HG02759 (cell line): Measurements from ENCODE around the gene ASAP3.
"Not testable (repeated sequence)": the region's sequence is repeated elsewhere in the genome, so short reads cannot be mapped to it uniquely, and the experiment has no call there.

Experiments used
- ATAC-seq: cut with Tn5 transposase; IDR thresholded peaks from one replicate; pipeline ENCODE4 v1.9.1; 2021; ENCODE audit warnings: mild to moderate bottlenecking, moderate library complexity; ENCODE audit not compliant: unreplicated experiment

Gene ASAP3

DNA sequence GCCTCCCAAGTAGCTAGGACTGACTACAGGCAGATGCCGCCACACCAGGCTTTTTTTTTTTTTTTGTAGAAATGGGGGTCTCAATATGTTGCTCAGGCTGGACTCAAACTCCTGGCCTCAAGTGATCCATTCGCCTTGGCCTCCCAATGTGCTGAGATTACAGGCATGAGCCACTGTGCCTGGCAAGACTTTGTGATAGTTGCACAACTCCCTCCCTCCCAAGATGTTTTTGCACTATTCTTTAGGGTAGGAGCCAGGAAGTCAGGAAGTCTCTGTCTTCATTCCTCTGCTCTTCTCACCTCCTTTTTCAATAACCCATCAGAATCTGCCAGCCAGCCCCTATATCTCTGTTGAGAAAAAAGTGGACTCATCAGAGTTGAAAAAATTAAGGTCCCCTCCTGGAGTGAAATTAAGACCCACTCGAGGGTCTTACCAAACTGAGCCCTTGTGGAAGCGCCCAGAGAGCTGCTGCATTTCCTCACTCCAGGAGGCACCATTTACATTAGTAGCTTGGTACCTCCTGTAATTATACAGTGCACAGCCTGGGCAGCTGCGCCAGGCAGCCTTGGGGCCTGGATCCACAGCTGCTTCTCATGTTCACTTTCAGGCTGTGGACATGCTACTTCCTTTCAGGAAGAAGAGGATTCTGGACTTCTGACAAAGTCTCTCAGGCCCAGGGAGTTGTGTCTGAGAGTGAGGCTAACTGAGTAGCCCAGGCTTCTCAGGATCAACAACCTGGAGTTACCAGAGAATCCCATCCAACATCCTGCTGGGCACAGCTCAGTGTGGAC is 83.5 kb downstream of the ASAP3 start:
- ATAC-seq: no peak

DNA sequence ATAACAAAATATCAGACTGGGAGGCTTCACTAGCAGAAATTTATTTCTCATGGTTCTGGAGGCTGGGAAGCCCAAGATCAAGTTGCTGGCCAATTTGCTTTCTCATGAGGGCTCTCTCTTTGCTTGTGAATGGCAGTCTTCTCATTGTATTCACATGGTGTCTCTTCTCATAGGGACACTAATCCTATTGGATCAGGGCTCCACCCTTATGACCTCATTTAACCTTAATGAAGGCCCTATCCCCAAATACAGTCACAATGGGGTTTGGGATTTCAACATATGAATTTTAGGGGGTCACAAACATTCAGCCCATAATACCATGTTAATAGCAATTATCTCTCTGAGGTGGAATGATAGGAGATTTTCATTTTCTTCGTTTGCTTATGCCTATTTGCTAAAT is 84.8 kb downstream of the ASAP3 start:
- ATAC-seq: no peak

DNA sequence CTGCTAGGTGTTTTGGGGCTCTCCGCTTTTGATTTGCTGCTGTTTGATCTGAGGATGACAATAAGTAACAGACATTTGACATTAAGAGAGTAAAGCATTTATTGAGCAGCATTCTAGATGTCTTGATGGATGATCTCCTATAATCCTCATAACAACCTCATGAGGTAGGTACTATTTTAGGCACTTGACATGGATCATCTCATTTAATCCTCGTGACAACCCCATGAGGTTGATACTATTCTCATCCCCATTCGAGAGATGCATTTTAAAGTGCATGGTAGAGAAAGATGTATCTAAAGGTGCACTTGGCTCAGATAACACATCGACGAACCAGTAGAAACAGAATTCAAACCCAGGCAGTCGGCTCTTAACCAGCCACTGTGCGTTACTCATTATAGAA is 86.1 kb downstream of the ASAP3 start:
- ATAC-seq: no peak

DNA sequence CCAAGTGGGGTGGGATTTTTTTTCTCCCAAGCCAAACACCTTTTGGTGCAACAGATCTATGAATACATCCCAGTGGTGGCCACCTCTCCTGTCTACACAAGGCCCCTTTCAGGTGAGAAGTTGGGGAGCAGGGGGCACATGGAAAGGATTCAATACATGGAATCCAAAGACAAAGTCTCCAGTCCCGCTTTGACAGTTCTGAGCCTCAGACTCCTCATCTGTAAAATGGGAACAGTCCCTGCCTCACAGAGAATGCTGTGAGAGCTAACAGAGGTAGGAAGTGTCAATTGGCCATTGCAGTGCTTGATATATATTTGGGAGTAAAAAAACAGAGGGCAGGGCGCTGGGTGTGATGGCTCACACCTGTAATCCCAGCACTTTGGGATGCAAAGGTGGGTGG is 87.6 kb downstream of the ASAP3 start:
- no peak for ATAC-seq

DNA sequence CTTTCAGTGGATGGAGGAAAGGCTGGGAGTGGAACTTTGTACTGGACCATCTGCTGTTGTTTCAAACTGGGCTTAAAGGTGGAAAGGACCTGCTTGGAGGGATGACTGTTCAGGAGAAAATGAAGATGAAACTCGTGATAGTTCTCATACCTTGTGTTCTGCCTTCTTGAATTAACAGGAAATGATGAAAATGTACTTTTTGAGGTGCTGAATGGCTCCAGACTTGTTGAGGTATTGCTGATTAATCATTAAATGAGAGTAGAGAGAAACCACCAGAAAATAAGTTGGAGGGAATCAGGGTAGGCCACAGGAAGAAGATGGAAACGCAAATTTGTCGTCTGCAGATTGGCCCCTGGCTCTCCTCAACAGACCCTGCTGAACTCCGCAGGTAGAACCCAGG is 88.1 kb downstream of the ASAP3 start:
- no peak for ATAC-seq

DNA sequence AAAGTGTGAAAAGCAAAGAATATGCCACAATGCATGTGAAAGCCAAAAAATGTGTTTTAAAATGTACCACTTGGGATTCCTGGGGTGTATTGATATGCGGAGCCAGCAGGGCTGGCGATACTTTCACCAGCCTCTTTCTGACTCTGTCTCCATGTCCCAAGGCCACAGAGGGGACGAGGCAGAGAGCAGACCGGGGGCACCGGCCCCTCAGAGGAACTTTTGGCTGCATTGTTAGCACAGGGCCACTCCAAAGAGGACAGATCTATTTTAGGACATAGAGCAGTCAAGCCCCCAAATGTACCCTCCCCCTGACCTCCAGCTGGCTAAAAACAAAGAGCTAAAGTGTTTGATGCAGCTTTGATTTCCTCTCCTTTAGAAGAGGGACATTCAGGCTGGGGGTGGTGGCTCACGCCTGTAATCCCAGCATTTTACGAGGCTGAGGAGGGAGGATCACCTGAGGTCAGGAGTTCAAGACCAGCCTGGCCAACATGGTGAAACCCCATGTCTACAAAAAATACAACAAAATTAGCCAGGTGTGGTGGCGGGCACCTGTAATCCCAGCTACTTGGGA is 88.7 kb downstream of the ASAP3 start:
- no peak for ATAC-seq

DNA sequence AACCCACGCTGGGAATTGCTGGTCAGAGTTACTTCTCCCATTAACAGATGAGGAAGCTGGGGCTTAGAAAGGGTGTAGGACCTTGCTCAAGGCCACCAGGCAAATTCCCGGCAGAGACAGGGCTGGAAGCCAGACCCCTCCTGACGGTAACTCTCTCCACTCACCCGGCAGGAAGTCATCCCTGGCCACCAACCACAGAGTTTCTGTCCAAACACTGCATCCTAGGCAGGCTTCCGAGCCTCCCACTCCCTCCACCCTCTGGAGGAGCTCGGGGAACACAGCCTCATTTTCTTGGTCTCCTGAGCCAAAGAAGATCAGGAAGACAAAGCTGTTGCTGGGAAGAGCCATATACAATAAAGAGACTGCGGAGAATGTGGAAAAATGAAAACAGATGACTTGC is 89.3 kb downstream of the ASAP3 start:
- no peak for ATAC-seq

DNA sequence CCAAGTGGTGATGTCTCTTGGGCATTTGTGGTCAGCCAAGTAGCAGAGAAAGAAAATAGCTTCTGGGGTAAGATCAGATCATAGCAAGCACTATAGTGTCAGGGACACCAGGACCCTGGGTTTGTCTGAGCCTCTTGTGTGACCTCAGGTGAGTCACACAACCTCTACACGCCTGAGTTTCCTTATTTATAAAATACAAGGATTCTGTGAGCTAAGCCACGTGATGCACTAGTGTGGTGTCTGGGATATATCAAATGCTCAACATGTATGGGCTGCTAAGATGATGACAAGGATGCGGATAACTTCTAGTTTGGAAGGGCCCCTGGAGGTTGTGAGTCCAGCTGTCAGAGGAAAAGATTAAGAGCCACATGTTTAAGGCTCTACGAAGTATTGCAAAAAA is 89.8 kb downstream of the ASAP3 start:
- no peak for ATAC-seq

DNA sequence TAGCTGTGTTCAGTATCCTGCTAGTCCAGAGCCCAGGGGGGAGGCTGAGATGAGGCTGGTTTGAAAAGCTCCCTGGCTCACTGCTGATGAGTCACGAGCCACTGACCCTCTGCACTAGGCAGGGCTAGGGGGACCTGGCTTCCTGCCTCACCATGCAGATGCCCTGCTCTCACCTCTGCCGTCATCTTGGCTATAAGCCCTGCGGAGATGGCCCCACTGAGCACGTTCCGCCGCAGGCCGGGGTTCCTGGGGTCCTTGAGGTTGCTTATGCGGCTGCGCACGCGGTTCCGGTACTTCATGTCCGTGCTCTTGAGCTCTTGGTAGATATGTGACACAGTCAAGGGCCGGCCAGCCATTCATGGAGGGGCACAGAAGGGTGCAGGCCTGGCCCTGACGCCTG is 90.3 kb downstream of the ASAP3 start:
- no peak for ATAC-seq

DNA sequence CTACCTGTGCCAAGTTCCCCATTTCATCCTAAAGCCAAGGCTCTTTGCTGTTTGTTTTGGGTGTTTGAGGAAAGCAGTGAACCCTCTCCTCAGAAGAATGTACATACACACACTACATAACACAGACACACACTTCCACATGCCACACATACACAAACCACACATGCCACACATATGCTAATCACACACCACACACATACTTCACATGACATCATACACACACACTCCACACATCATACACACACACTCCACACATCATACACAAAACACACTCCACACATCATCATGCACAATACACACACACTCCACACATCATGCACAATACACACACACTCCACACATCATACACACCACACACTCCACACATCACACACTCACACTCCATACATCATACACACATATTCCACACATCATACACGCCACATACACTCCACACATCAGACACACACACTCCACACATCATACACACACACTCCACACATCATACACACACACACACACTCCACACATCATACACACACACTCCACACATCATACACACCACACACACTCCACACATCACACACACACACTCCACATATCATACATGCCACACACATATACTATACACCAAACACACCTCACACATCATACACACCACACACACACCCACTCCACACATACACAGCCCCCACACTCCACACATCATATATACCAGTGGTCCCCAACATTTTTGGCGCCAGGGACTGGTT is 91.7 kb downstream of the ASAP3 start:
- ATAC-seq: no peak

DNA sequence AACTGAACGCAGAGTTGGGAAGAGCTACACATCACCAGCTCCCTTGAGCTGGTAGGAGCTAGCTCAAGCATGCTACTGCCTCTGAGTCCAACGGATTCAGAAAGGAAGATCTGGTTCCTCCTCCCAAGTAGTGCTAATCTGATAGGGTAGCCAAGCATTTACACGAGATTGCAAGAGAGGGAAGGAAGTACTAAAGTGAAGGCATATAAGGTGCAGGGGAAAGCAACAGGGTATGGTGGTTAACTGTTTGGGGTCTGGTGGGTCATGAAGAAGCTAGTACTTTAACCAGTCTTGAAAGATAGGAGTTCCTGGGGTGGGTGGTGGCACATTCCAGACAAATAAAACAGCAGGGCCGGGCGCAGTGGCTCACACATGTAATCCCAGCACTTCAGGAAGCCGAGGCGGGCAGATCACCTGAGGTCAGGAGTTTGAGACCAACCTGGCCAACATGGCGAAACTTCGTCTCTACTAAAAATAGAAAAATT is 94.1 kb downstream of the ASAP3 start:
- no peak for ATAC-seq

DNA sequence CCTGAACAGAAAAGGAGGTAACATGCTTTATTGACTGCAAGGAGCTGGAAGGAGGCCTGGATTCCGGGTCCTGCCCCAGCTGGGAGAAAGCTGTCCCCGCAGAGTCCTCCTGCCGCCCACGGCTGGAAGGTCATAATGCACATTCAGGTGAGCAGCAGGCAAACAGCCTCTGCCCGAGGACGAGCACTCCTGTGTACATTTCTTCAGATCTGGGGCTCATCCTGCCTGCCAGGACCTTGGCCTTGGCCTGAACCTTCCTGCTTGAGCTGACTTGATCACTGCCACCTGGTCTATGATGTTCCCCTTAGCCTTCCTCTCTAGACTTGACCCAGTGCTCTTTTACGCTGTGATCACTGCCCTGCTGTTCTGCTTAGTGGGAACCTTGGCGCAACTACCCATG is 96.5 kb downstream of the ASAP3 start:
- no peak for ATAC-seq

DNA sequence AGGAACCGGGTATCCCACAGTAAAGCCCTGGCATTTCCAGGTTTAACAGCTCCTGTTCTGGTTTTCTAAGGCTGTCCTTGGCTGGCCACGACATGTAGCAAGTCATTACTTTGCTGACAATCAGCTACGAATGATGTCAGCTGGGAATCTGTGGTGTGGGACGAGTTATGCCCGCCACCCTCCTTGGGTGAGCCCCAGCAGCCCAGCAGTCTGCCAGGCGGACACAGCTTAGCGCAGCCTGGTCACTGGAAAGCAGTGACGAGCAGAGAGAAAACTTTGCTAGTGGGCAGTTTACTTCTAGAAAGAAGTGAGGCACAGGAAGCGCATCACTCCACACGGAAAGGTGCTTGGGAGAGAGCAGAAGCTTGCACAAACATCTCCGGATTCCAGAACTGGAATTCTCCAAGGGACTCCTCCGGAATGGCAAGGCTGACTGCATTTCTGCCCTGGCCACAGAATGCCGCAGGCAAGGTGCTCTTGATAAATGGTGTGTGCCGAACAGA is 98.8 kb downstream of the ASAP3 start:
- ATAC-seq: no peak

DNA sequence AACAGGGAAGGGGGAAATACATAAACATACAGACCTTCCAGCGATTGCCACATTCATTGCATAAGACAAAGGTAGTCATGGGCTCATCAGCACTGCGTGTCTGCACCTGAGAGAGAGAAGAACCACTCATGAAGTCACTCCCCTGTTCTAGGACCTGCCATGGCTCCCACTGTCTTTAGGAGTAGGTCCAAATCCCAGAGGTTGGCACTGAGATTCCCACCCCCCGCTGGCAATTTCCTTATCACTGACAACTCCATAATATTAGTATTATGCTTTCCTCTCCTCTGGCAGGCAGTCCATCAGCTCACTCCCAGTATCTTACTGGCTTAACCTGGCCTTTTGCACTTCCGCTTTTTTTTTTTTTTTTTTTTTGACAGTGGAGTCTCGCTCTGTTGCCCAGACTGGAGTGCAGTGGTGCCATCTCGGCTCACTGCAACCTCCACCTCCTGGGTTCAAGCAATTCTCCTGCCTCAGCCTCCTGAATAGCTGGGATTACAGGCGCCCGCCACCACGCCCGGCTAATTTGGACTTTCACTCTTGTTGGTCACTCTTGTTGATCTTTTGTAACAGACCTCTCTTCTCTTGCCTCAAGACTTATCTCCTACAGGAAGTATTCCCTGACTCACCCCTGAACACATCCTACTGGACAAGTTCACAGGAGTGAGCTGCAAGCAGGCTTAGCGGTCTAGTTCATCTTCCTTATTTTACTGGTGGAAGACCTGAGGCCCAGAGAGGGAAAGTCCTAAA is 99.5 kb downstream of the ASAP3 start:
- no peak for ATAC-seq

DNA sequence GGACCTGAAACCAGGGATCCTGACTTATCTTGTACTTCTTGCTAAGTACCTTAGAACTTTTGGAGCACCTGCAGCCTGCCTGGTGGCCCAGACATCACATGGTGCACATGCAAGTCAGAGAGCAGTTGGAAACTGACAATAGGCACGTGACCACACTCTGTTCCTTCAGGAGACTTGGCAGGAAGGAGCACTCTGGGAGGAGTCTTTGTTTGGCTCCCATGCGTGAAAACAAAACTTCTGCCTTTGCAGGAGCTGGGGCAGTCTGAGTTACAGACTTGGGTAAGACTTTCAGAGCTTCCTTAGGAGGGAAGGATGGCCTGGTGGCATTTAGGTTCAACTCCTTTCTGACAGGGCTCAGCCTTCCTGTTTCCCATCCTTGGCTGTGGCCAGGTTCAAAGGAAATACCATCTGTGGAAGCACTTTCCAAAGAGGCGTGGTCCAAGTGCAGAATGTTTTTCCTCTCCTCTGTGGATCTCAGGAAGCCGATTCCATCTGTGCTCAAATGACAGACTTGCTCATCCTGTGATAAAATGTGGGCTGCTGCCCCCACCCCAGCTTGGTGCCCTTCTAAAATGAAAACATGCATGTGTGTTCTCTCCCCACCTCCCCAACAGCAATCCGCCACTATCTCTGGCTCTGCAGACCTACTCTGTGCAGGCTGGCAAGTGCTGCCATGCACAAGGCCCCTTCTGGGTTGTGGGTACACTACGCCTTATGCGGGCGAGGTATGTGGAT is 100.2 kb downstream of the ASAP3 start:
- ATAC-seq: no peak

DNA sequence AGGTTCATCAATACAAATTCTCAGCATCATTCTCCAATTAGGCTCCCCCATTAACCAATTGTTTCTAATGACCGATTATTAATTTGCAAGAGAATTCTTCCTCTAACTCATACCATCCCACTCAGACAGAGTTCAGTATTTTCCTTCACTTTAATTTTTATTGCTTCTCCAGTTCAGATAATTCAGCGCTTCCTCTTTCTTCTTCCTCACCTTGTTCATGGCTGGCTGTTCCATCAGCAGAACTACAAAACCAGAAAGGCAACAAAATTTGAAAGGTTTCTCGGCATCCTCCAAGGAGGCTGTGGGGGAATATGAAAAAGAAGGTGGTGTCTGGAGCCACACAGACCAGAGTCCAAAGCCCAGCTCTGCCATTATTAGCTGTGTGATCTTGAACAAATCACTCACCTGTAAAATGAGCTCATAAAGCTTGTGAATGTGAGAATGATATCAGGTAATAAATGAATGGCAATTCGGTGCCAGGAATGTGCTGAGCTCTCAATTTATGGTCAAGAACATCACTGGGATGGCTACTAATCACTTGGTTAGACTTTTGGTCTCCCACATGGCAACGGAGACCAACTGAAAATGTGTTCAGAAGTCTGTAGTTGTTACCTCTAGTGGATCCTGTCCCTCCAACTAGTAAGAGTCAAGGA is 102.6 kb downstream of the ASAP3 start:
- ATAC-seq: no peak

DNA sequence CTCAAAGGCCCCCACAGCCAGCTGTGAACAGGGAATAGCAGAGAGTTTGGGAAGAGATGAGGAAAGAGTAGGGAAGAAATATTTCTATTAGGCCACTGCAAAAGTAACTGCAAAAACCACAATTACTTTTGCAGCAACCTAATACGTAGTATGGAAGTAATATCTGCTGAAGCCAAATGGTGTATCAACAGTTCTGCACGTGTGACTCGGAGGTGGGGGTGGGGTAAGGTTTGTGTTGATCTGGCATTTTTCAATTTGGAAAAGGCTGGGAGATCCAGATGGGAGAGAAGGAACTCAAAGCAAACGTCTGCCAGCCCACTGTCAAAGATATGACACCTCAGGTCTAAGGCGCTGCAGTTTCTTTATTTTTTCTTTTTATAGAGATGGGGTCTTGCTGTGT is 103.3 kb downstream of the ASAP3 start:
- no peak for ATAC-seq

DNA sequence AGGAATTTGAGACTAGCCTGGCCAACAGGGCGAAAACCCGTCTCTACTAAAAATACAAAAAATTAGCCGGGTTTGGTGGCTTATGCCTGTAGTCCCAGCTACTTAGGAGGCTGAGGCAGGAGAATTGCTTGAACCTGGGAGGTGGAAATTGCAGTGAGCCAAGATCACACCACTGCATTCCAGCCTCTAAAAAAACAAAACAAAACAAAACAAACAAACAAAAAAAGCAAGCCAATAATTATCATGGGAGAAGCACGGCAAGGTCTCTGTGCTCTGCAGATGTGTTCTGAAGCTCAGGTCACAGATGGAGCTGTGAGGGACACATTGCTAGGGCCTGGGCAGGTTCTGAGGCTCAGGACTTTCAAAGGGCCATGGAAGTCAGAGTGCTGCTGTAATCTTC is 103.7 kb downstream of the ASAP3 start:
- ATAC-seq: not testable (repeated sequence)
